ENCODE results near the gene MXD4.

GRCh38 chr4:2300431-2301224 is 38.7 kb upstream of the MXD4 start:
- TF ChIP-seq, protein P1, sequence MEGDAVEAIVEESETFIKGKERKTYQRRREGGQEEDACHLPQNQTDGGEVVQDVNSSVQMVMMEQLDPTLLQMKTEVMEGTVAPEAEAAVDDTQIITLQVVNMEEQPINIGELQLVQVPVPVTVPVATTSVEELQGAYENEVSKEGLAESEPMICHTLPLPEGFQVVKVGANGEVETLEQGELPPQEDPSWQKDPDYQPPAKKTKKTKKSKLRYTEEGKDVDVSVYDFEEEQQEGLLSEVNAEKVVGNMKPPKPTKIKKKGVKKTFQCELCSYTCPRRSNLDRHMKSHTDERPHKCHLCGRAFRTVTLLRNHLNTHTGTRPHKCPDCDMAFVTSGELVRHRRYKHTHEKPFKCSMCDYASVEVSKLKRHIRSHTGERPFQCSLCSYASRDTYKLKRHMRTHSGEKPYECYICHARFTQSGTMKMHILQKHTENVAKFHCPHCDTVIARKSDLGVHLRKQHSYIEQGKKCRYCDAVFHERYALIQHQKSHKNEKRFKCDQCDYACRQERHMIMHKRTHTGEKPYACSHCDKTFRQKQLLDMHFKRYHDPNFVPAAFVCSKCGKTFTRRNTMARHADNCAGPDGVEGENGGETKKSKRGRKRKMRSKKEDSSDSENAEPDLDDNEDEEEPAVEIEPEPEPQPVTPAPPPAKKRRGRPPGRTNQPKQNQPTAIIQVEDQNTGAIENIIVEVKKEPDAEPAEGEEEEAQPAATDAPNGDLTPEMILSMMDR (IDR thresholded peaks at IDR 0.05; ENCODE audit: insufficient read depth, low read depth, low read length), result no peak
- TF ChIP-seq EZH2 (IDR thresholded peaks at IDR 0.05; ENCODE audit: insufficient read depth, low read length), result no peak

All from astrocyte (in vitro differentiated cells and primary cell).